ENCODE data around the gene PWWP2A. TPM values are rescaled to one million over a fixed set of nuclear protein-coding genes. Genes with fewer than 3 reads are reported as not detected.
A peak's percentile ranks its signal among the peaks of the same experiment; 100 is the strongest.

Gene PWWP2A
- total RNA-seq, result 9.9 TPM
- long read RNA-seq, transcript PWWP2A-201 (2 exons, 3,346 nt), result minor isoform, 5 of 25 reads
- long read RNA-seq, transcript PWWP2A-202 (4 exons, 3,991 nt), result minor isoform, 6 of 25 reads
- long read RNA-seq, transcript PWWP2A-205 (3 exons, 1,819 nt), result major isoform, 10 of 25 reads
- long read RNA-seq, partial matches to known transcripts, result 1 of 25 reads
- long read RNA-seq, other reads (novel, unspliced or antisense), result 3 of 25 reads

GRCh38 chr5:160119142-160119904, at the start of gene PWWP2A:
TSS of gene PWWP2A (minus strand) at chr5:160119450. CDS start at chr5:160119388, 62 bp downstream.
- Histone ChIP-seq H3K27me3 (ENCODE audit: low read depth) (no peaks in the 10 kb centered on the region), H3K27ac (replicated peaks) (peak within 1 kb of the TSS; percentile 93), H3K4me3 (peak within 1 kb of the TSS; percentile 78), H3K36me3 (peaks cover 25% of the 10 kb centered on the region), H3K9me3 (replicated peaks) (no peaks in the 10 kb centered on the region), H3K4me1 (peaks cover 30% of the 10 kb centered on the region)
- peak; percentile 38 for TF ChIP-seq CTCF (IDR thresholded peaks at IDR 0.05; ENCODE audit: borderline replicate concordance)
- peak; percentile 98 for DNase-seq
- intact Hi-C loops (cut with micrococcal nuclease), result no loop called here

- intact Hi-C loops (cut with micrococcal nuclease), result no loop called here
- Histone ChIP-seq H3K27ac (replicated peaks) (no peak overlapping the region), H3K4me1 (peaks cover 50% of the 10 kb centered on the region), H3K27me3 (ENCODE audit: low read depth) (no peaks in the 10 kb centered on the region), H3K9me3 (replicated peaks) (no peaks in the 10 kb centered on the region), H3K36me3 (no peaks in the 10 kb centered on the region), H3K4me3 (no peak overlapping the region)
- DNase-seq, result no peak
- TF ChIP-seq CTCF (IDR thresholded peaks at IDR 0.05; ENCODE audit: borderline replicate concordance), result no peak
Observed at GRCh38 chr5:160167624-160168165, 48.4 kb upstream of the PWWP2A start.

GRCh38 chr5:160166973-160167623, 47.8 kb upstream of the PWWP2A start:
- Histone ChIP-seq H3K4me1 (peaks cover 50% of the 10 kb centered on the region), H3K27ac (replicated peaks) (peak overlapping the region; percentile 81)

GRCh38 chr5:160166069-160166972, 47.1 kb upstream of the PWWP2A start:
- Histone ChIP-seq H3K4me3 (no peak overlapping the region), H3K27ac (replicated peaks) (peak overlapping the region; percentile 81), H3K27me3 (ENCODE audit: low read depth) (no peaks in the 10 kb centered on the region), H3K9me3 (replicated peaks) (no peaks in the 10 kb centered on the region), H3K36me3 (no peaks in the 10 kb centered on the region), H3K4me1 (peaks cover 42% of the 10 kb centered on the region)
- no peak for TF ChIP-seq CTCF (IDR thresholded peaks at IDR 0.05; ENCODE audit: borderline replicate concordance)
- no peak for DNase-seq
- intact Hi-C loops (cut with micrococcal nuclease), result no loop called here

More at GRCh38 chr5:160166973-160167623, 47.8 kb upstream of the PWWP2A start:
- no peak for TF ChIP-seq CTCF (IDR thresholded peaks at IDR 0.05; ENCODE audit: borderline replicate concordance)
- intact Hi-C loops (cut with micrococcal nuclease), result no loop called here
- DNase-seq, result no peak
- H3K27me3 ChIP-seq (ENCODE audit: low read depth), result no peaks in the 10 kb centered on the region
- no peaks in the 10 kb centered on the region for H3K36me3 ChIP-seq
- H3K4me3 ChIP-seq, result no peak overlapping the region
- H3K9me3 ChIP-seq (replicated peaks), result no peaks in the 10 kb centered on the region

Data from left ventricle myocardium inferior (tissue), 1 donor.